HG03354 (cell line): Measurements from ENCODE around the gene GPX5.
"Not testable (repeated sequence)": the region's sequence is repeated elsewhere in the genome, so short reads cannot be mapped to it uniquely, and the experiment has no call there.

ENCODE experiments used
- ATAC-seq: cut with Tn5 transposase; IDR thresholded peaks from one replicate; pipeline ENCODE4 v1.9.1; 2021; ENCODE audit warnings: mild to moderate bottlenecking; ENCODE audit not compliant: unreplicated experiment, poor library complexity, severe bottlenecking

GPX5 gene

DNA sequence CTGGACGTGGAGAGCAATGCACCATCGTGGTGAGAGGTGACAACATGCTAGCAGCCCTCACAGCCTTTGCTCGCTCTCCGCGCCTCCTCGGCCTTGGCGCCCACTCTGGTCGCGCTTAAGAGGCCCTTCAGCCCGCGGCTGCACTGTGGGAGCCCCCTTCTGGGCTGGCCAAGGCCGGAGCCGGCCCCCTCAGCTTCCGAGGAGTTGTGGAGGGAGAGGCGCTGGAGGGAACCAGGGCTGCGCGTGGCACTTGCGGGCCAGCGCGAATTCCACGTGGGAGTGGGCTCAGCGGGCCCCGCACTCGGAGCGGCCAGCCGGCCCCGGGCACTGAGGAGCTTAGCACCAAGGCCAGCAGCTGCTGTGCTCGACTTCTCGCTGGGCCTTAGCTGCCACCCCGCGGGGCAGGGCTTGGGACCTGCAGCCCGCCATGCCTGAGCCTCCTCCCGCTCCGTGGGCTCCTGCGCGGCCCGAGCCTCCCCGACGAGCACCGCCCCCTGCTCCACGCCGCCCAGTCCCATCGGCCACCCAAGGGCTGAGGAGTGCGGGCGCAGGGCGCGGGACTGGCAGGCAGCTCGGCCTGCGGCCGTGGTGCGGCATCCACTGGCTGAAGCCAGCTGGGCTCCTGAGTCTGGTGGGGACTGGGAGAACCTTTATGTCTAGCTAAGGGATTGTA lies 13.9 kb upstream of the GPX5 start:
- ATAC-seq: no peak

DNA sequence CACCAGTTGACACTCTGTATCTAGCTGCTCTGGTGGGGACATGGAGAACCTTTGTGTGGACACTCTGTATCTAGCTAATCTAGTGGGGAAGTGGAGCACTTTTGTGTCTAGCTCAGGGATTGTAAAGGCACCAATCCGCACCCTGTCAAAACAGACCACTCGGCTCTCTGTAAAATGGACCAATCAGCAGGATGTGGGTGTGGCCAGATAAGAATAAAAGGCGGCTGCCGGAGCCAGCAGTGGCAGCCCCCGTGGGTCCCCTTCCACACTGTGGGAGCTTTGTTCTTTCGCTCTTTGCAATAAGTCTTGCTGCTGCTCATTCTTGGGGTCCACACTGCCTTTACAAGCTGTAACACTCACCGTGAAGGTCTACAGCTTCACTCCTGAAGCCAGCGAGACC lies 13.3 kb upstream of the GPX5 start:
- ATAC-seq: not testable (repeated sequence)

DNA sequence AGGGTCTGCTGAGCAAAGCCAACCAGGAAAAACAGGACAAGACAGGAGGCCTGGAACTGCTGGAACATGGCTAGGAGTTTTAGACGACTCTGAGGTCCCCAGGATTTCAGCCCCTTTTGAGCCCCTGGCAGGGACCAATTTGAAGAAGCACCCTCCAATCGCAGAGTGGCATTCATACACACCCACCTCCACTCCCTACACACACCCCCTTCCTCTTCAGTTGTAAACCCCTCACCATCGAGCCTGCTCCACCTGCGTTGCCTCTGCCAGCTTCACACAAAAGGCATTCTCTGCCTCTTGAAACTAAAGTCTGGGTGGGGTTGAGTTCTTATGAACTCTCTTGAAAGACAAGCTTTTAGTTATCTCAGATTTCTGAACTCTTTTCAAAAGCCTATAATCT lies 10.0 kb upstream of the GPX5 start, which contains the start of gene GPX6:
GPX6 (minus strand) TSS at position 118 of the 400 bp plus-strand sequence; CDS start at position 68, 50 bp downstream.
- no peak for ATAC-seq

DNA sequence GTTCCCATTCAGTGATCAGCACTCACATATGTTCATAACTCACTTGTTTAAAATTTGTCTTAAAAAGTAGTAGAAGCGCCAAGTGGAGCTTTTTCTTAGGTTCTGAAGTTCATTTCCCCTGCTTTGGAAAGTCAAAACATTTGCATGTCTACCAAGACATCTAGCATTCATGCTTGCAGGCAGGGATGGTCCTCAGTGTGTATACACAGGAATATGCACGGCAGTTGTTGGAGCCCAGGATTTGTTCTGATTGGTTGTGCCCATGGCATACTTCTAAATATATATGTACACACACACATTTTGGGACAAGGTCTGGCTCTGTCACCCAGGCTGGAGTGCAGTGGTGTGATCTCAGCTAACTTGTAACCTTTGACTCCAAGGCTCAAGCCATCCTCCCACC lies 7.7 kb upstream of the GPX5 start:
- no peak for ATAC-seq

DNA sequence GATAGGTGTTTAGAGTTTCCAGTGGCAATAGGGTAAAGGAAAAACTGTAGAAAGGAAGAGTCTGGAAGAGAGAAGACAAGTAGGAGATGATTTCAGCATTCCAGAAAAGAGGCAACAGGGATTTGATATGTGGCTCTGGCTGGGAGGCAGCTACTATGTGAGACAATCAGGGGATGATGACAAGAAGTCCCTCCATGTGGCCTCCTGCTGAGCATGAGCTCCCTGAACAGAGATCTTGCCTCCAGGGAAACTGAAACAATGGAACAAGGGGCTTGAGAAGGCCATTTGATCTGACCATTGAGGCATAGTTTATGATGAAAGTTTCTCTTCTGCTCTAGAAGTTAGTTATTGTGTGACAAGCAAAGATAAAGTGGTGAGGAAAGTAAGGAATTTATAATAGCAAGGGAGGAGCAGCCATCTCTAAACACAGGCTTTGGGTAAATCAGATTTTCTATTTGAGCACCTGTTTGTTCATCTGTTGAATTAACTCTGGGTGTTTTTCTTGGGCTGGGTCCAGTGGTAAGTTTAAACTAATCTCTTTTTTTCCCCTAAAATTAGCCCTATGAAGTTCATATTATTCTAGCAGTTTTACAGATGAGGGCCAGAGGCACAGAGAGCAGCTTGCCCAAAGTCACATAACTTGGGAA lies 3.0 kb upstream of the GPX5 start:
- no peak for ATAC-seq

DNA sequence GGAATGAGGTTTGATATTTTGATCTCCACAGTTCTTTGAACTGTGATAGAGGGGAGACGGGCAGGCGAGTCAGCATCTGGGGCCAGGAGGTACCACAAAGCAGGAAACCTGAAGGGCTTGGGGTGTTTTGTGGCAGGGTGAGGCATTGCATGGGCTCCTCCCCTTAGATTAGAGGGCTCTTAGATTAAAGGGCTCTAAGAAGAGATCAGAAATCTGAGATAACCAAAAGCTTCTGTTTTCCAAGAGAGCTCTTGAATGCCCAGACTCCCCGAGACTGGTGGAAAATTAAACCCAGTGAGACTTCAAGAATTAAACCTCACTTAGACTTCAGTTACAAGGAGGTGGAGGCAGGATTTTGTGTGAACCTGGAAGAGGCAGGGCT lies 2.4 kb upstream of the GPX5 start:
- ATAC-seq: no peak

DNA sequence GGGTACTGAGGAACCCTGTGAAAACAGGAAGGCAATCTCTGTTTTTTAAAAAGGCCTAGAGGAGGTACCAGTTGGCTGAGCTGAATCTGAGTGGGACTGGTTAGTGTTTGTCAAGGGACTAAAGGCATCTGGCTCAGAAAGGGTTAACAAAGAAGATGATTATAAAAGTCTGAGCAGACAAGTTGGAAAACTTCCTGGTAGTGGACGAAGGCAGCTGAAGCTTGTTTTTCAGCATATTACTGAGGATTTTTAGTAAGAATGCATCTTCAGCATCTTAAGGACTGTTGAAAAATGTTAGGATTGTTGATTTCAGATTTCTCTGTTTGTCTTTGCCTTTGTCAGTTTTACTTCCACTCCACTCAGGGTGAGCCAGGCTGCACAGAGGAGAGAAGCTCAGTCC lies 5.1 kb downstream of the GPX5 start:
- no peak for ATAC-seq

DNA sequence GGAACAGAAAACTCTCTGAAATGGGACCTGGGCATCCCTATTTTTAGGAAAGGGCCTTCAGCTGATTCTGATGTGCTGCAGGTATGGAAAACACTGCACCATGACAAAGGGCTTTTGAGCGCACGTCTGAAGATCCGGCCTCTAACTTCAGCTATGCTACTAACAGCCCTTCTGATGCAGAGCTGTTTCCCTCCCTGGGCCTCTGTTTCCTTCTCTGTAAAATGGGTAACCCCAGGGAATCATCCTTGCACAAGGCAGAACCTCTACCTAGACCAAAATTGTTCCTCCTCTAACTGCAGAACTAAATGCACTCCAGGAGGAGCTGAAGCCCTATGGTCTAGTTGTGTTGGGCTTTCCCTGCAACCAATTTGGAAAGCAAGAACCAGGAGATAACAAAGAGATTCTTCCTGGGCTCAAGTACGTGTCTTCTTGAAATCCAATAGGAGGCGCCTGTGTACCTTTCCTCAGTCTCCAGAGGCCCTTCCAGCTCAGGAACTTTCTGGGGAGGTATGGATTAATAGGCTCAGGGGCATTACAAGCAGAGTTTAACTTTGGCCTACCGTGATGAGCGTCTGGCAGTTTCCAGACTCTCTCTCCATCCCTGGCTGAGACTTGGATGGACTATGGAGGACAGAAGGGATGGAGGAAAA lies 5.9 kb downstream of the GPX5 start:
- no peak for ATAC-seq

DNA sequence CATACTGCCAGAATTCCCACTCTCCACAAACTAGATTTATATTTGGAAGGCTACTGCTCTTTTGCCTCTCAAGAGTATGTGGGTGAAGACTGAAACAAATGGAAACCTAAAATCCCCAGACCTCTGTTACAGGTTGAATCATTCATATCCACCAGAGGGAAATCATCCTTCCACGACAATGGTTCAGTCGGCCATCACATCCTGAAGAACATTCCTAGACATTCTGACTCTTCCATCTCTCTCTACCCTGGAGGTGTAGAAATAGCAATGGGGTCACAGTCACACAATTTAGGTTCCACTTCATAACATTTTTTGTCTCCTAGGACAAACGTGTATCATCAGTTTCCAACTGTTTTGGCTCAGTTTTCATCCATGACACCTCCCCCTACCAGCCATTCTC lies 8.6 kb downstream of the GPX5 start:
- no peak for ATAC-seq

DNA sequence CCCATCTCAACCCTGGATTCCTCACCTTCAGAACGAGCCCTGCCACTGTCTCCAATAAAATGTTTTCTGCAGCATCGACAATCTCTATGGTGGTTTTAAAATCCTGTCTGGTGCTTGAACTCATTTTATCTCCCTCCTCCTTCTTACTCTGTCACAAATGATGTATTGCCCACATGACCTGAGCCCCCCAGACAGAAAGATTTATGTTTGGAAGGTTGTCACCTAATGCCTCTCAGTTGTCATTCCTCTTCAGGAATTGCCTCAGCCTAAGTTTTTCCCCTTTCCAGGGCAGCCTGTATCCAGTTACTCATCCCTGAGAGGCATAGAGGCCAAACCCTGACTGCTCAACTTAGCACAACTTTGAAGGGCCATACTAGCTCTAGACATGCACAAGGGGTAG lies 9.2 kb downstream of the GPX5 start:
- ATAC-seq: no peak

DNA sequence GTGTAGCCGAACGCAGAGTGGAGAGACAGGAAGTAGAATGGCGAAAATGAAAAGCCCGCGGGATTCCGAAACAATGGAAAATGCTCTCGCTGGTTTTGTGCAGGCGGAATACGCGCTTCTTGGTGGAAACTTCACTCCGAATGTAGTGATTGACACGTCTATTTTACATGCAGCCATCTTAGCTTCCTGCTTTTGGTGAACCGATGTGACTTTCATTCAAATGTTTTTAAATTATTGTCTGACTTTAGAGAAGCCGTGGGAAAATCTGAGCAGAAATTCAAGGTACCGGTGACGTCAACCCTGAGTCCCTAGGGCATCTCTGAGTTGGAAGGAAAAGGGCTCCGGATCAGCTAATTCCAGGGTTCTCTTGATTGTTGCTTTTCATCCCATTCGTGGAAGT lies 11.4 kb downstream of the GPX5 start:
- no peak for ATAC-seq

DNA sequence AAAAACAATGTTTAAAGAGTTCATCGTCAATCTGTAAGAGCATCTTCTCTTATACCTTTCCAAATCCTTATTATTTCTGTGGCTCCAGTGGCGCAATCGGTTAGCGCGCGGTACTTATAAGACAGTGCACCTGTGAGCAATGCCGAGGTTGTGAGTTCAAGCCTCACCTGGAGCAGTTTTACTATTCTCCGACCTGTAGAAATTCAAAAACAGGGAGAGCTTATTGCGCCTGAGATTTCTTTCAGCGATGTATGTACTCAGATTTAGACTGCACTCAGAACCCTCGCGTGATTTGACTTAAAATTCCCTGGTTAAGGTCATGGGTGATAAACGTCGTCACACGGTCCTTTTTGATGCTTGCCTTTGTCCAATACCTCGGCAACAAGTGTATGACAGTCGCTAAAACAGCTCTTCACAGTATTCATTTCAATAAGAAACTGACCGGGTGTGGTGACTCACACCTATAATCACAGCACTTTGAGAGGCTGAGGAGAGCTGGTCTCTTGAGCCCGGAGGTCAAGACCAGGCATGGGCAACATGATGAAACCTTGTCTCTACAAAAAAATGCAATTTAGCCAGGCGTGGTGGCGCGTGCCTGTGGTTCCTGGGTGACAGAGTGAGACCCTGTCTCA lies 11.9 kb downstream of the GPX5 start:
- ATAC-seq: no peak

DNA sequence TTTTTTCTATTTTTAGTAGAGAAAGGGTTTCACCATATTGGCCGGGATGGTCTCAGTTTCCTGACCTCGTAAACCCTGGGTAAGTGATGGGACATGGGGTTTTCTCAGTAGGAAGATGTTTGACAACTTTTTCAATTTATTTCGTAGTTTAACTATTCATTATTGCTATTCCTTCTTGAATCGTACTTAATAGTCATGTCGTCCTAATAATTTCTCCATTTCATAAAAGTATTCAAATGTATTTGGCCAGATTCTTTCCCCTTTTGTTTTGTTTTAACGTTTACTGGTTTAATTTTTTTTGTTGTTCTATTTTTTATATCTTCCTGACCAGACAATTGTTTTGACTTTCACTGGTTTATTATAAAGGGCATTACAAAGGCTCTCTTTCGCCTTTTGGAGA lies 16.3 kb downstream of the GPX5 start:
- no peak for ATAC-seq

DNA sequence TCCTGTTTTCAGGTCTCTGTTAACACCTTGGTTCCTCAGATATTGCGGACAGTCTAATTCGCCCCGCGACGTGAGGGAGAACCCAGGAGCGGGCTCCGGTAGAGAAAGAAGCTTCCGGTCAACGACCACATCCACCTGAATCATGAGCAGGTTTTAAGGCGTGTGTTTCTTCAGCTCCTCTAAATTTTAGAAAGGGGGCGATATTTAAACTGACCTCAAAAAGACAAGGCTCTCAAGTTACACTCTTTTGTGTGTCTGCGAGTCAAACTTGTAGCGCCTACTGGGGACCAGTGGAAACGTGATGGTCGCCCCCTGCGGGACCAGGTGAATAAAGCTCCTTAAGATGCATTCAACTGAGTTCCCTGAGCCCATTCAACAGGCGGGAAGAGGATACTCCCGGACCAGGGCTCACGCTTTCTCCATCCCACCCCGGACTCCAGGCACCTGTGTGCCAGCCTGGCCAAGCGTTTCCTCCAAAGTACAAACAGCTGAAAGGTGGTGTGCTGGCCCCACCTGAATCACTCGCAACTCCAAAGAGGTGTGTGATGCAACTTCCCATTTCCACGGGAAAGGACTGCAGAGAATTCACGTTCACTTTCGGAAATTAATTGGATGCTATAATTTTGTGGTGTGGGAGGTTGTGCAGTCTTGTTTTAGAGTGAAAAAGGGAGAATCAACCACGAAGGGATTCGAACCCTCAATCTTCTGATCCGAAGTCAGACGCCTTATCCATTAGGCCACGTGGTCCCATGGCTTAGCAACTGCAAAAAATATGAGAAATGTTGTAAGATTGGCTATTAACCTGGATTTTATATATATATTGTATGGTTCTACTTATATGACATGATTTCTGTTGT lies 17.0 kb downstream of the GPX5 start:
- no peak for ATAC-seq

DNA sequence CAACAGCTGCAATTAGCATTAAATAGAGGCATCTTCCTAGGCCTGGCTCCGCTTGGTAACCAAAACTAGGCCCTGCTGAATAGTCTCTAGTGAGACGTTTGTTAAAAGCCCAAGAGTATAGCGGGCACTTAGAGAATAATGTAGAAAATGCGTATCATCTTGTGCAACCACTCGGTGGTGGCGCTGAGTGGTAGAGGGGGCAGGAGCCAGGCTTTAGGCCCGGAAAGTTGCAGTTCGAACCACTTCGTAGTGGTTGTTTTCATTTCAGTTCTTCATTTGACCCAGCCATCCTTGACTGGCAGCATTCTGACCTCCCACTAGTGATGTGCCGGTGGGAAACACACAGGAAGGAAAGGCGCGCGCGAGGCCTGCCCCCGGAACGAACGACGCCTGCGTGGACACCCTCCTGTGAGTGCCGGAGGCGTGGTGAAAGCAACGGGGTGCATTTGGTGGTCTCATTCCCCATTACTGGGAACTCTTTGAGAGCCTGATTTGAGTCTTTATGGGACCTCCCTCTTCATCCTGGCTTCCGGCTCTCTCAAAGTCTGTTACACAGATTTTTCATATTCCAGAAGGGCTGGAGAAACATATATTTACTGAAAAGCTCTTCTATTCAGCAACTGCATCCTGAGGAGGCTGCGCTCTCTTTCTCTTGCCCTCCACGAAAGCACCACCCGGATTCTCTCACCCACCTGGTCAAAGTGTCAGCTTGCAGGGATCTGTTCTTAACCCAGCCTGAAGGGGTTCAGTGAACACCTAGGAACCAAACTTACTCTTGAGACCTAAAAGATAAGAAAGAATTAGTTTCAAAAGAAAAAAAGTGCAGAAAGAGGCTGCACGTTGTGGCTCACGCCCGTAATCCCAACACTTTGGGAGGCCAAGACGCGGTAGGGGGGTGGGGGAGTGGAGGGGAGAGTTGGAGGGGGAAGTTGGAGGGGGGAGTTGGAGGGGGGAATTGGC lies 18.2 kb downstream of the GPX5 start:
- no peak for ATAC-seq

DNA sequence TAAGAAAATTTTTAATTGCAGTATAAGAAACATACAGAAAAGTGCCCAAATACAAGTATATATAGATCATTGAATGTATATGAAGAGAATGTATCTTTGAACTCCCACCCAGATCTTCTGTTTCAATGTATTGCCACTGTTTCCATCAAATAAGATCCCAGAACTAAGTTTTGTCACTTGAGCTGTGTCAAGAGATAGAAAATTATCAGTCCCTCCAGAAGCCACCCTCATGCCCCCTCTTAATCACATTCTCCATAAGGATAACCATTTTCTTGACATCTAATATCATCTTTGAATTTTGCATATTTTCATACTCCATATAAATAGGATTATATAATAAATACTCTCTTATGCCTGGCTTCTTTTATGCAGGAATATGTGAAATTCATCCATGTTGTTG lies 20.3 kb downstream of the GPX5 start:
- no peak for ATAC-seq

DNA sequence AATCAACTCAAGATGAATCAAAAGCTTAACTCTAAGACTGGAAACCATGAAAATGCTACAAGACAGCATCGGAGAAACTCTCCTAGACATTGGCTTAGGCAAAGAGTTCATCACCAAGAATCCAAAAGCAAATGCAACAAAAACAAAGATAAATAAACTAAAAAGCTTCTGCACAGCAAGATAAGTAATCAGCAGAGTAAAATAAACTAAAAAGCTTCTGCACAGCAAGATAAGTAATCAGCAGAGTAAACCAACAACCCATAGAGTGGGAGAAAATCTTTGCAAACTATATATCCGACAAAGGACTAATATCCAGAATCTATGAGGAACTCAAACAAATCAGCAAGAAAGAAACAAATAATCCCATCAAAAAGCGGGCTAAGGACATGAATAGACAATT lies 21.3 kb downstream of the GPX5 start:
- not testable (repeated sequence) for ATAC-seq

DNA sequence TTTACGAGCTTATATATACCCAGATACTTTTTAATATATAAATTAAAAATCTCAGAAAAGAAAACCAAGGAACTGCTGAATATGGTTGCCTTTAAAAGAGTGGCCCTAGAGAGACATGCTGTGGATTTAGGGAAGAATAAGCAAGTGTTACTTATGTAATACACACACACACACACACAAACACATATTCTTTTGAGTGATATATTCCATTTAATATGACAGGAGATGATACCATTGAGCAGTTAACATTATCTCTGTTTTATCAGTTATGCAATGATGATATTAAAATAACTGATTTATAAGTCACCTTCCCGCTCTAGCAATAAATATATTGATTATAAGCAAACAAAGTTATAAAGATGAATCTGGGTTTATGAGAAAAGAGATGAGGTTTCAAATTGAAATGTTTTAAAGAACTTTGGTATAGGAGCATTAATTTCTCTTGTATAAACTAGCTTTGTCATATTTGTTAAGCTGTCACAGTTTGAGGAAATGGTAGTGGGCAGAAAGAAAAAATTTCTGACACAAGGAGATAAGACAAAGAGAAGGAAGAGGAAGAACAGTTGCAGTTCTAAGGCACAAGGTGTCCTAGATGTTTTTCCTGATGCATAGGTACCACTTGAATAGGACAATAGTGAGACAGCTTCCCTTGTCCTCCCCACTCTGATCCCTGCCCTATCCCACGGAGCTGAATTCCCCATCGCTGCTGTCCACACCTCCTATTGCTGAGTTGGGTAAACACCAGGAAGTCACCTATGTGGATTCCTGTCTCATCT lies 26.4 kb downstream of the GPX5 start:
- no peak for ATAC-seq
